HCEC 1CT (cell line): ENCODE results near the gene RUVBL1.

Experiments
- DNase-seq: peaks from one replicate; pipeline ENCODE4 v3.0.0-alpha.2; 2017

The RUVBL1 gene

DNA sequence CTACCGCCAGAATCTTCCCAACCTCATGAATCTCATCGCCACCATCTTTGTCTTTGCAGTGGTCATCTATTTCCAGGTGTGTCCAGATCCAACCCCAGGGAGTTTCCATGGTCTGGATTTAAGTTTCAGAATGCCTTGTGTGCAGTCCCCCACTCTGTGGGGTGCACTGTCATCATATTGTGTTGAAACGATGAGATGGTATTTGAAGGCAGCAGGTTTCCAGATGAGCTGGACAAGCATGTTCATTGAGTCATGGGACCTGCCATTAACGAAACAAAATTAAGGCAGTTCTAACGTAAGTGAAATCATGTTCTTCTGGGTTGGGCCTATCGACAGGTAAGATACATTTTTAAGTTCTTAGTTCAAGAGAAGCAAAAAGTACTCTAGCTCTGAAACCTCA lies 58.6 kb downstream of the RUVBL1 start:
- no peak for DNase-seq

DNA sequence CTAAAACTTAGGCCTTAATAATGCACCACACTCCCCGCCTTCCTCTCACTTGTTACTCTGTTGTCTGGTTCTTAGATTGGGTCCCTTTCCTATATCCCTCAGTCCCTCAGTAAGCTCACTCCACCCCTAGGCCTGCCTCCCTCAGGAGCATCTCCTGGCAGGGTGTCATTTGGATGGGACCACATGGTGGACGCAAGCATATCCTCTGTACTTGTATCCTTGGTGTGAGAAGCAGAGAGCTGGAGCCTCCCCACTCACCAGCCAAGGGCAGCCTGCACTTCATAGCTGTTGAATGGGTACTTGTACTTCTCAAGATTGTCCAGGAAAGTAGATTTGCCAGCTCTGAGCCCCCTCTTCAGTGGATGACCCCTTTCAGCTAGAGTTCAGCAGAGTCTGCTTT lies 59.7 kb downstream of the RUVBL1 start:
- no peak for DNase-seq

DNA sequence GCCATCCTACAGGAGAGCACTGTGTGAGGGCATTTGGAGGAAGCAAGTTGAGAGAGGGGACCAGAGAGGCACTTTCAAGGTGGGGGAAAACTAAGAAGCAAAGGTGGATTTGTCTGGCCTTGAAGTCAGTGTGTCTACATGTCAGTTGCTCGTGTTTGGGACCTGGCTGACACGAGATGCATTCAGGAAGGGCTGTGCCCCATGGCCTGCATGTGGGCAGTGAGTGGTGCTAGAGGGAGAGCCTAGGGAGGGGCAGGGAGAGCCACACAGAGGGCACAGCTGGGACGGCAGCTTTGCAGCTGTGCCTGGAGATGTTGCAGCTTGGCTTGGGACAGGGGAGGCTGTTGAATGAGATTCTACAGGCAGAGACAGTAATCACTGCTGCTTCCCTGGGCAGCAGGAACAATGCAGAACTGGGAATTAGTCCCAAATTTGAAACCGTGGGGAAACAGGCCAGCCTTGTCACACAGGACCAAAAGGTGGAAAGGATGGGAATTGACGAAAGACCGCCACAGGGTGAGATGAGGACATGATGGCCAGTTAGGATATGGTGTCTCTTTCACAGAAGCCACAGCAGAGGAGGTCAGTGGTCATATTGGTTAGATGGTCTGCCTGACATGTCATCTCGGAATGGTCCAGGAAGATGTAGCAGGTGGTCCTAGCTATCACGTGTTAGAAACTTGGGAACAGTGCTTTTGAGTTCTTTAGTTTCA lies 61.4 kb downstream of the RUVBL1 start:
- no peak for DNase-seq

DNA sequence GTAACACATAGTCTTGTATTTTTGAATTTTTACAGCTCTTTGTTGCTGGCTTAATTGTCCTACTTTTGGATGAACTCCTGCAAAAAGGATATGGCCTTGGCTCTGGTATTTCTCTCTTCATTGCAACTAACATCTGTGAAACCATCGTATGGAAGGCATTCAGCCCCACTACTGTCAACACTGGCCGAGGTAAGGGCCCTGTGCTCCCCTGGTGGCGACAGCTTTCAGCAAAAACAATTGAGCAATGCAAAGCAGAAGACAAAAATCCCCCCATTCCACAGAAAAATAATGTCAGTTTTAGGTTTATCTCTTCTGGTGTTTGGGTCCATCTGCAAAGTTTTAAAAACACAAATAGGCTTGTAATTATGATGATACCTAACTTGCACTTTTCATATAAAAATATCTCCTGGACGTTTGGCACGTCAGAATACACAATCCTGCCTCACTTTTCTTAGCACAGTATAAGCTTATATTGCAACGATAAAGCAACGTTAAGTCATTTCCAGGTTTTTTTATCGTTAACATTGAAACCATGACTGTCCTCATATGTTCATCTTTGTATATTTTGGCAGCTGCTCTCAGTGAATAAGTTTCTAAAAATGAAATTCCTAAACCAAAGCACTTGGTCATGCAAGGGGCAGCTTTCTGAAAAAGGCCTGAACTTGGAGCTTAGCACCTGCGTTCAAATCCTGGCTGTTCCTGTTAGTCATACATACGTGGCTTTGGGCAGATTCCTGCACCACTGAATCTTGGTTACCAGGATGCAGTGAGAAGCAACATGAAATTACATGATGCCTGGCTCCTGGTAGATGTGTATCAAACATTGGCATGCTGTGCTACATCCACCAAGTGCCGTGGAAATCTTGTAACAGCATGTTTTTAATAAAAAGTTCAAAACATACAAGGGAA lies 62.9 kb downstream of the RUVBL1 start:
- DNase-seq: peak; percentile 98

DNA sequence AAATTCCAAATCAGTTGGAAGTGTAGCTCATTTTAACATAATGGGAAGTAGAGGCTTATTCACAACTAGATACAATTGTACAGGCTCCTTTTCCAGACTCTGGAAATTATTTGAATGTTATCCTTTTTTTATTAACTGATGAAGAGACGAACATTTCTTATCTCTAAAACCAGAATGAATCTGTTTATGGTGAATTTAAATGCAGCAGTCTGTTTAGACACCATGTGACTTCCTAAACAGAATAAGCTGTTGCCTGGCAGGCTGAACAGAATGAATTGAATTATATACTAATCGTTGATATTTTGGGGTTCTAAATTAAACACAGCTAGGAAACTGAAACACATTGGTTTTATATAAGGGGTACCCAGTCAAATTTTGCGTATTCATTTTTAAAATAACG lies 67.4 kb downstream of the RUVBL1 start:
- no peak for DNase-seq

- DNase-seq: peak; percentile 60
Observed at GRCh38 chr3:128054367-128054766, 69.2 kb downstream of the RUVBL1 start.

DNA sequence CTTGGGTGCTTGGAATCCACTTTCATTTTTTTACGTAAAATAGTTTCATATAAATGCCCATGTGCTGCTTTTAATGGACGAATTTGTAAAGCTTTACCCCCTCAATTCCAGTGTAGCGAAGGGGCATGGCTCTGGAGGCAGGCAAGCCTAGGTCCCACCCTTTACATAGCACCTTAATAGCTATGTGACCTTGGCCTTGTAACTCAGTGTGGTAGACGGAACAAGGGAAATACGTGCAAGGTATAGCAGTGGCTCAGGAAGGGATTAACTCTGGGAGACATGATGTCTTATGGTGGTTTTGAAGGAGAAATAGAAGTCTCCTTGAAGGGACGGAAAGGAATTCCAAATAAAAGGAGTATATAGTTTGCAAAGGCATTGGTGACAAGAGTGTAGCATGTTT lies 70.0 kb downstream of the RUVBL1 start:
- DNase-seq: no peak

- DNase-seq: peak; percentile 4
Observed at GRCh38 chr3:128052595-128053351, 70.8 kb downstream of the RUVBL1 start.

- DNase-seq: peak; percentile 93
Observed at GRCh38 chr3:128051837-128052594, 71.6 kb downstream of the RUVBL1 start, which contains the start of gene SEC61A1. TSS of gene SEC61A1 (plus strand) at chr3:128052437. CDS start at chr3:128052553, 116 bp downstream.

- DNase-seq: no peak
Observed at GRCh38 chr3:128051459-128051836, 72.2 kb downstream of the RUVBL1 start.

GRCh38 chr3:128050597-128050996 lies 73.0 kb downstream of the RUVBL1 start:
- DNase-seq: peak; percentile 3

GRCh38 chr3:128041344-128041743 lies 82.3 kb downstream of the RUVBL1 start:
- DNase-seq: no peak

DNA sequence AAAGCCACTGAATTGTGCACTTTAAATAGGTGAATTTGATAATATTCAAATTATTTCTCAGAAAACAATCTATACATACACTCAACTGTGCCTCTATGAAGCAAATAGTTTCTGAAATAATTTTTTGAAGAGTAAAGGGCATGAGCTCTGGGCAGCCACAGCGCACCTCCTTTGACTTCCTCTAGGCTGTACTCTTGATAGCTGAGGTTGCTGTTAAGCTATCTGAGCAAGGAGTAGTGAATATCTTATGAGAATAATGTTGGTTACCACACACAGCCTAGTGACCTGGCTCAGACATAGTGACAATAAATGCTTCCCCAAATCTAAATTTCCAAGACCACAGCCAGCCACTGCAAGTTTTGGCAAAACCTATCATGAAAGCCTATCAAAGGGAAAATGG lies 83.0 kb downstream of the RUVBL1 start:
- no peak for DNase-seq

- no peak for DNase-seq
Observed at GRCh38 chr3:128040041-128040440, 83.6 kb downstream of the RUVBL1 start.

- DNase-seq: no peak
Observed at GRCh38 chr3:128036119-128036518, 87.5 kb downstream of the RUVBL1 start.

DNA sequence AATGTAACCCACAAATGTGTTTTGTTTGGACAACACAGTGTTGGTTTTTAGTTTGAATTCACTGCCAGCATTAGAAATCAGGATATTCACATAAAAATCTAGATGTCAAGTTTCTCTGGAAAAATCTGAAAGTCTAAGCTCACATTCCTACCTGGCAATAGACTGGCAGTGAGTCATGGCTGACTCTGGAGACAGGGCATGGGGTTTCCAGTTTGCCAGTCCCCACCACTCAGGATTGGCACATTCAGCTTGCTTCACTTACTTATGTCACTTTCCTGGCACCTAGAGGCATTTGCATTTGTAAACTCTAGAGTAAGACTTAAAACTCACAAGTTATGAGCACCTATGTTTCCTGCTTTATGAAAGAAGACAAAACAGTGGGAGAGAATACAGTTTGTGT lies 90.5 kb downstream of the RUVBL1 start:
- no peak for DNase-seq
